Activated gamma-delta T cell (primary cell): Measurements from ENCODE around the gene C1orf52.
A peak's percentile ranks its signal among the peaks of the same experiment; 100 is the strongest.

Experiments
- DNase-seq: peaks from one replicate; lab custom pipeline; 2025; lab: John Stamatoyannopoulos, UW

Gene C1orf52

GRCh38 chr1:85230305-85230977 is 29.0 kb downstream of the C1orf52 start:
- no peak for DNase-seq

DNA sequence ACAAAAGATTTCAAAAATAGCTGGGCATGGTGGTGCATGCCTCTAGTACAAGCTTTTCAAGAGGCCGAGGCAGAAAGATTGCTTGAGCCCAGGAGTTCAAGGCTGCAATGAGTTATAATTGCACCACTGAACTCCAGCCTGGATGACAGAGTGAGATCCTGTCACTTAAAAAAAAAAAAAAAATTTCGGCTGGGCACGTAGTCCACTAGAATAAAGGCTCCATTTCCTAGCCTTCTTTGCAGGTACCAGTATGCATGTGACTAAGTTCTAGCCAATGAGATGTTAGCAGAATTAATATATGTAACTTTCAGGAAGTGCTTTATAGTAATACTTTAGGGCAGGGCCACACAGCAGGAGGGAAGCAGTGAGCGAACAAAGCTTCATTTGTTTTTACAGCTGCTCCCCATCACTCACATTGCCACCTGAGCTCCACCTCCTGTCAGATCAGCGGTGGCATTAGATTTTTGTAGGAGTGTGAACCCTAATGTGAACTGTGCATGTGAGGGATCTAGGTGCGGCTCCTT is 29.8 kb downstream of the C1orf52 start:
- DNase-seq, result no peak

- no peak for DNase-seq
Measured at GRCh38 chr1:85228972-85229371, 30.5 kb downstream of the C1orf52 start.

GRCh38 chr1:85225624-85226380 is 33.7 kb downstream of the C1orf52 start:
- DNase-seq, result no peak

- DNase-seq, result no peak
Measured at GRCh38 chr1:85224734-85225623, 34.5 kb downstream of the C1orf52 start.

DNA sequence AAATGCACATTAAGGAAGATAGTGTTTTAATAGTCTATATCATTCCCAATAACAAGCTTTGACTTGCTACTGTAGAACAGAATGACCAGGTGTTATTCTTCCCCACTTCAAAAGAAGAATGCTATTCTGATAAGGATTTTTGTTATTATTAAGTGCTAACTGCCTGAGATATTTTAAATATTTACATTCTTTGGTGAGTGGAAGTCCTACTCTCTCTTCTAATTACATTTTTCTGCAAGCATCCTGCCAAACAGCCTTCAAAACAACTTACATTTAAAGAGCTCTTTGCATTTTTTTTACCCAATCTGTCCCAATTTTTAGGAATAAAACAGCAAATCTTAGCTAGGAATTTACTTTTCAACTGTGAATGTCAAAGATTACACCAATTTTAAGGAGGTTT is 35.2 kb downstream of the C1orf52 start:
- DNase-seq, result no peak

- DNase-seq, result no peak
Measured at GRCh38 chr1:85223334-85223733, 36.1 kb downstream of the C1orf52 start.

- no peak for DNase-seq
Measured at GRCh38 chr1:85220756-85221201, 38.7 kb downstream of the C1orf52 start.

GRCh38 chr1:85219853-85220610 is 39.4 kb downstream of the C1orf52 start:
- no peak for DNase-seq

- no peak for DNase-seq
Measured at GRCh38 chr1:85216697-85217096, 42.8 kb downstream of the C1orf52 start.

DNA sequence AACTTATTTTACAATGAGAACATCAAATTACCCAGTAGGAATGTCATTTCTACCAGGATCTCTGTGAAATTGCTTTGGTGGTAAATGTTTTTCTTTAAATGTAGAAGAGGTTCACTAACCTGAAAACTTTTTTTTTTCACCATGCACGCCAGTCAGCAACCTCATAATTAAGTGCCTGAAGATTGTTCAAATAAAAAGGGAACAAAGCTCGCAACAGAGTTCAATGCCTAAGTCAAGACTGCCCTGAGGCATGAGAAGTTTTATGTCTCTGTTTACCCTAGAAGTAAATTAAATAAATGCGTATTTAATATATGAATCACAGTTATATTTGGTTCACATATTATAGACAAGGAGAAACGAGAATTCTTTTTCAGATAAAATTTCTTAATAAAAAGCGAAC is 44.8 kb downstream of the C1orf52 start:
- no peak for DNase-seq

GRCh38 chr1:85208488-85208887 is 51.0 kb downstream of the C1orf52 start:
- no peak for DNase-seq

GRCh38 chr1:85203573-85204171 is 55.8 kb downstream of the C1orf52 start:
- DNase-seq, result no peak

- DNase-seq, result no peak
Measured at GRCh38 chr1:85202864-85203255, 56.6 kb downstream of the C1orf52 start.

GRCh38 chr1:85202092-85202863 is 57.2 kb downstream of the C1orf52 start:
- no peak for DNase-seq

- DNase-seq, result peak; percentile 57
Measured at GRCh38 chr1:85201340-85202091, 57.9 kb downstream of the C1orf52 start.

DNA sequence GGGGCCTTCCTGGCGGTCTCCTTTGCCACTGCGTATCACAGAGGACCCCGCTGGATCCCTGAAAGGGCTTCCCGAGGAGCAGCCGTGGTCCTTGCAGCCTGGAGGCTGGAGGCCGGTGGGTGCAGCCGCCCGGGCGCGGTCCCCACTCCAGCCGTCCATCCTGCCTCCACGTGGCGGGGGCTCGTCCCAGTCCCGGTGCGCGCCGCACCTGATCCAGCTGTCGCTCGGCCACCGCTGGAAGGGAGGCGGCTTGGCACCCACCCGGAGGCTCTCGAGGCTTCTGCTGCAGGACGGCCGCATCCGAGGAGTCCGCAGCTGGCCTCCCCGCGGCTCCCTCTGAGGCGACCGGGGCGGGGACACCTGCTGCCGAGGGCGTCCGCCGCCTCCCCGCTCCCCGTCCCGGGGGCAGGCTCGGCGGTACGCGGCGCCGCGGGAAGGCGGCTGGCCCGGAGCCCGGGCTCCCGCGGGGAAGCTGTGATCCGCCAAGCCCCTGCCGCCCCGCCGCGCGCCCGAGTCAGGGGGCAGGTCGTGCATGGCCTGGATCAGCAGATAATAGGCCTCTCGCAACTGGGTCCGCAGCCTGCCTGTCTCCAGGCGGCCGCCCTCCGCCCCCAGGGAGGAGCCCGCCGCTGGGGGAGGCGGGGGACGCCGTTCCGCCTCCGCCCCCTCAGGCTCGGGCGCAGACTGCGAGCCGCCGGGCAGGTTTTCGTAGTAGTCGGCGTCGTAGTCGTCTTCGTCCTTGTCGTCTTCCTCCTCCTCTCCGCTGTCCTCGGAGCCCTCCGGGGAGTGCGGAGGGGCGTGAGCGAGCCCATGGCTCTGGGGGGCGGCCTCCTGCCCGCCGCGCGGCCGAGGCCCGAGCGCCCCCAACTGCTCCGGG is 58.8 kb downstream of the C1orf52 start, which contains the start of gene SYDE2:
TSS of gene SYDE2 (minus strand) at position 554 of the 877 bp plus-strand sequence. CDS start at position 534, 20 bp downstream.
- peak; percentile 60 for DNase-seq
